ENCODE data around the gene KLRC3.
"Not testable (repeated sequence)": the region's sequence is repeated elsewhere in the genome, so short reads cannot be mapped to it uniquely, and the experiment has no call there.

The KLRC3 gene

DNA sequence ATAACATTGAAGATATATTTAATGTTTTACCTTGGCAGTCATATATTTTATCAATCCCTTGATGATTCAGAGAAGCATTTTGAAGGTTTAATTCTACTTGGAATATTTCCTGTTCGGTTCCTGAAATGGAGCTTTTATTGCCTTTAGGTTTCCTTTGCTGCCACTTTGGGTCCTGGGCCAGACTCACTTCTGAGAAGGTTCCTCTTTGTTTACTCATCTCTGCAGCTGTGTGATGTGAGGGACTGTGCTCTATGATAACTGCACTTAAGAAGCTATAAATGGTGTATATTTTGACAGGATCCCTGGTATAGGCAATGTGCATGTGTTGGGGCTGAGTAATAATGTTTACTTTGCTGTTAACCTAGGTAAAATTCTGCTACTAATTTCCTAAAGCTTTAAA, at the start of gene KLRC3:
KLRC3 (minus strand) TSS at position 262 of the 400 bp plus-strand sequence; CDS start at position 217, 45 bp downstream.
- not testable (repeated sequence) for DNase-seq (ENCODE audit: low read depth in 2 of 2)

- DNase-seq (ENCODE audit: low read depth in 2 of 2) = no peak
Measured at GRCh38 chr12:10469701-10470100, 49.3 kb upstream of the KLRC3 start.

- DNase-seq (ENCODE audit: low read depth in 2 of 2) = no peak
Measured at GRCh38 chr12:10466311-10466710, 45.9 kb upstream of the KLRC3 start.

- DNase-seq (ENCODE audit: low read depth in 2 of 2) = no peak
Measured at GRCh38 chr12:10457760-10458159, 37.4 kb upstream of the KLRC3 start.

DNA sequence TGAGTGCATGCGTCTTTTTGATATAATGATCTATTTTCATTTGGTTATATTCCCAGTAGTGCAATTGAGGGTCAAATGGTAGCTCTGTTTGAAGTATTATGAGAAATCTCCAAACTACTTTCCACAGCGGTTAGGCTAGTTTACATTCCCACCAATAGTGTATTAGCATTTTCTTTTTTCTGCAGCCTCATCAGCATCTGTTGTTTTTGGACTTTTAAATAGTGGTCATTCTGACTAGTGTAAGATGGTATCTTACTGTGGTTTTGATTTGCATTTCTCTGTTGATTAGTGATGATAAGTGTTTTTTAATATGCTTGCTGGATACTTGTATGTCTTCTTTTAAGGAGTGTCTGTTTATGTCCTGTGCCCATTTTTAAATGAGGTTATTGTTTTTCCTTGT, 36.5 kb upstream of the KLRC3 start:
- no peak for DNase-seq (ENCODE audit: low read depth in 2 of 2)

- no peak for DNase-seq (ENCODE audit: low read depth in 2 of 2)
Measured at GRCh38 chr12:10455766-10456165, 35.4 kb upstream of the KLRC3 start.

- no peak for DNase-seq (ENCODE audit: low read depth in 2 of 2)
Measured at GRCh38 chr12:10454531-10454930, 34.1 kb upstream of the KLRC3 start.

DNA sequence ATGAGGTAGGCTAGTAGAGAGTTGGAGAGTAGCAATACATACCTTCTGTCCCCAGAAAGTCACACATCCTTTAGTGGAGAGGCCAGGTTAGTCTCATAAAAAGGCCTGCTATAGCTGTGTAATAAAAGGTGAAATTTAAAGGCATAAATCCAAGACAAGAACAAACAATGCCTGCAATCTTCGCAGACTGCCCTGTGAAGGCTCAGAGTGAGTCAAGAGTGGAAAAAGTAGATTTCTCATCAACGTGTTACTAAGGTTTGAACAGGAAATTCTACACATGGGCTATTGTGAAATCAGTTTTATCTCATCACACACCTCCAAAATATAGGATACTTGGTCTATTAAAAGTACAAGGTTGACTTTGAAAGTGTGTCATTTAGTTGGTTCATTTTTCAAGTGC, 32.8 kb upstream of the KLRC3 start, which contains the start of gene KLRC1:
KLRC1 (minus strand) TSS at position 222 of the 400 bp plus-strand sequence. CDS start 2,221 bp downstream, outside the sequence.
- DNase-seq (ENCODE audit: low read depth in 2 of 2) = no peak

- DNase-seq (ENCODE audit: low read depth in 2 of 2) = no peak
Measured at GRCh38 chr12:10448236-10448635, 27.8 kb upstream of the KLRC3 start.

- DNase-seq (ENCODE audit: low read depth in 2 of 2) = not testable (repeated sequence)
Measured at GRCh38 chr12:10446052-10446451, 25.7 kb upstream of the KLRC3 start.

GRCh38 chr12:10441144-10441543, 20.7 kb upstream of the KLRC3 start:
- DNase-seq (ENCODE audit: low read depth in 2 of 2) = not testable (repeated sequence)

DNA sequence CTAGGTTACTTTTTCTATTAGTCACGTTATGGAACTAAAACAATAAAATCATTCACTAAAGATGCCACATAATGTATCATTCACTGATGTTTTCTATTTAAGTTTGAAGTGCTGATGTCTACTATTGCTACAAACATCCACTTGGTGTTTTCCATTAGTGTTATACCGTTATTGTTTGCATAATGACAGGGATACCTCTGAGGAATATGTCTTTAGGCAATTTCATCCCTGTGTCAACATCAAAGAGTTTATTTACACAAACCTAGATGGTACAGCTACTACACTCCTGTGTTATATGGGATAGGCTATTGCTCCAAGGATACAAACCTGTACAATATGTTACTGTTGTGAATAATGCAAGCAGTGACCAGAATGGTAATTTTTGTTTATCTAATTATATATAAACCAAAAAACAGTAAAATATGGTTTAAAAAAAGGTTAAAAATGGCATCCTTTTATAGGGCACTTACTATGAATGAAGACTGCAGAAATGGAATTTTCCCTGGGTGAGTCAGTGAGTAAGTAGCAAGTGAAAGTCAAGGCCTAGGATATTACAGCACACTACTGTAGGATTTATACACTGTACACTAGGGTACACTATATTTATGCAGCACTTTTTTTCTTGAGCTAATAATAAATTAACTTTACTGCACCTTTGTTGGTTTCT, 19.3 kb upstream of the KLRC3 start:
- DNase-seq (ENCODE audit: low read depth in 2 of 2) = not testable (repeated sequence)

- not testable (repeated sequence) for DNase-seq (ENCODE audit: low read depth in 2 of 2)
Measured at GRCh38 chr12:10437601-10438000, 17.2 kb upstream of the KLRC3 start.

DNA sequence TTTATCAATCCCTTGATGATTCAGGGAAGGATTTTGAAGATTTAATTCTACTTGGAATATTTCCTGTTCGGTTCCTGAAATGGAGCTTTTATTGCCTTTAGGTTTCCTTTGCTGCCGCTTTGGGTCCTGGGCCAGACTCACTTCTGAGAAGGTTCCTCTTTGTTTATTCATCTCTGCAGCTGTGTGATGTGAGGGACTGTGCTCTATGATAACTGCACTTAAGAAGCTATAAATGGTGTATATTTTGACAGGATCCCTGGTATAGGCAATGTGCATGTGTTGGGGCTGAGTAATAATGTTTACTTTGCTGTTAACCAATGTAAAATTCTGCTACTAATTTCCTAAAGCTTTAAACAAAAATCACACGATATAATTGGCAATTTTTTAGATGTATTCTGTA, 15.4 kb upstream of the KLRC3 start, which contains the start of gene KLRC2:
KLRC2 (minus strand) TSS at position 195 of the 400 bp plus-strand sequence; CDS start at position 171, 24 bp downstream.
- not testable (repeated sequence) for DNase-seq (ENCODE audit: low read depth in 2 of 2)

DNA sequence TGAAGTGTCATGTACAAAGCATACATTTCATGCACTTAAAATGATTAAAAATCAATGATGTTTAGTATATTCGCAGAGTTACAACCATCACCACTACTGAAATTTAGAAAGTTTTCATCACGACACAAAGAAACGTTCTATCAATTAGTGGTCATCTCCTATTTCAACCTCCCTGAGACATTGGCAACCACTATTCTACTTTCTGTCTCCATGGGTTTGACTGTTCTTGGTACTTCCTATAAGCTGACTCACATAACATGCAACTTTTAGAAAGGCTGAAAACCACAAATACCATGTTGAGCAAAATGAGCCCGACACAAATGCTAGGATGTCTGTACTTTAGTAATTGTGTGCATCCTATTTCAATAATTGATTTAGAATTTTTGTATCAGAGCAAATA, 10.2 kb upstream of the KLRC3 start:
- not testable (repeated sequence) for DNase-seq (ENCODE audit: low read depth in 2 of 2)

DNA sequence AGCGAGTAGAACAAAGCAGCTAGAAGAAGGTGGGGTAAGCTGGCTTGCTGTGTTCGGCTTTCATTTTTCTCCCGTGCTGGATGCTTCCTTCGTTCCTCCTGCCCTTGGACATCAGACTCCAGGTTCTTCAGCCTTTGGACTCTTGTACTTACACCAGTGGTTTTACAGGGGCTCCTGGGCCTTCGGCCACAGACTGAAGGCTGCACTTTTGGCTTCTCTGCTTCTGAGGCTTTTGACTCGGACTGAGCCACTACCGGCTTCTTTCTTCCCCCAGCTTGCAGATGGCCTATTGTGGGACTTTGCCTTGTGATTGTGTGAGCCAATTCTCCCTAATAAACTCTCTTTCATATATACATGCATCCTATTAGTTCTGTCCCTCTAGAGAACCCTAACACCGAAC, 5.5 kb upstream of the KLRC3 start:
- not testable (repeated sequence) for DNase-seq (ENCODE audit: low read depth in 2 of 2)

GRCh38 chr12:10424260-10424899, 4.0 kb upstream of the KLRC3 start:
- not testable (repeated sequence) for DNase-seq (ENCODE audit: low read depth in 2 of 2)

DNA sequence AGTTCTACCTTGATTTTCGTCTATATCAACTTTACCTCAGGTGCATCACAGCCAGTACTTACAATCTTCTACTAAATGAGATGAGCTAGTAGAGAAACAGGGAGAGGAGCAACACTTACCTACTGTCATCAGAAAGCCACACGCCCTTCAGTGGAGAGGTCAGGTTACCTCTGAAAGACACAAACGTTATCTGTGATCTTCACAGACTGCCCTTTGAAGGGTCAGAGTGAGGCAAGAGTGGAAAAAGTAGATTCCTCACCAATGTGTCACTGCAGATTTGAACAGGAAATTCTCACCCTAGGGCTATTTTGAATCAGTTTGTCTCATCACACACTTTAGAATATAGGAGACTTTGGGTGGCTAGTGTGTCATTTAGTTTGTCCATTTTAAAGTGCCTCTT, 1.8 kb upstream of the KLRC3 start:
- not testable (repeated sequence) for DNase-seq (ENCODE audit: low read depth in 2 of 2)

DNA sequence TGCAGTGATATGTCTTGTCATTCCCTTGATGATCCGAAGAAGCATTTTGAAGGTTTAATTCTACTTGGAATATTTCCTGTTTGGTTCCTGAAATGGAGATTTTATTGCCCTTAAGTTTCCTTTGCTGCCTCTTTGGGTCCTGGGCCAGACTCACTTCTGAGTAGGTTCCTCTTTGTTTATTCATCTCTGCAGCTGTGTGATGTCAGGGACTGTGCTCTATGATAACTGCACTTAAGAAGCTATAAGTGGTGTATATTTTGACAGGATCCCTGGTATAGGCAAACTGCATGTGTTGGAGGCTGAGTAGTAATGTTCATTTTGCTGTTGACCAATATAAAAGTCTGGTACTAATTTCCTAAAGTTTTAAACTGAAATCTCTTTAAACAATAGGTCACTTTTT, 11.0 kb downstream of the KLRC3 start, which contains the start of gene KLRC4:
KLRC4 (minus strand) TSS at position 366 of the 400 bp plus-strand sequence; CDS start at position 184, 182 bp downstream.
- DNase-seq (ENCODE audit: low read depth in 2 of 2) = no peak

GRCh38 chr12:10408842-10409241, 11.6 kb downstream of the KLRC3 start:
- DNase-seq (ENCODE audit: low read depth in 2 of 2) = no peak

DNA sequence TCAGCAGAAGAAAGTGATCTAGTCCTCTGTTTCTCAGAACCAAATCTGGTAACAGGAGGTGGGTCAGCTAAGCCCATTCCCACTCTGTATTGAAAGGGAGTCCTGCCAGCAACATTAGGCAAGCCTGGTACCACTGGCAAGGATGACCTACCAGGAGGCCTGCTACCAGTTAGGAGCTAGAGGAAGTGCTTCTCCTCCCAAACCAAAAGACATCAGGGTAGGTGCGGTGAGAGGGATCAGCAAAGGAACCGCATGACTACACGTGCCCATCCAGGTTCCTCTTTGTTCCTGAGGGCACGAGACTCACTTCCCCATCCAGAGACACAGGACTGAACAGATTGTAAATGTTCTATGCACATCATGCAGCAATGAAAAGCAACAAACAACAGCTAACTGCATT, 13.7 kb downstream of the KLRC3 start:
- DNase-seq (ENCODE audit: low read depth in 2 of 2) = no peak

DNA sequence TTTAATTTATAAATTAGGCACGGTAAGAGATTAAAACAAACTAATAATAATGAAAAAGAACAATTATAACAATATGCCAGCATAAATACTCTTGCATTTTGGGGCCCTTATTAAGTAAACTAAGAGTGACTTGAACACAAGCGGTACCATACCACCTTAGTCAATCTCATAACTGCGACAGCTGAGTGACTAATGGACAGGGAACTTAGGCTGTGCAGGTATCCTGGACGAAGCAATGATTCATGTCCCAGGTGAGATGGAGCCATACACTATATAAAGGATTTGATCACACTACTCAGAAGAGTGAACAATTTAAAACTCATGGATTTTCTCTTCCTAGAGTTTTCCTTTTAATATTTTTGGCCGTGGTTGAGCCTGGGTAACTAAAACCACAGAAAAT, 15.1 kb downstream of the KLRC3 start:
- DNase-seq (ENCODE audit: low read depth in 2 of 2) = no peak

GRCh38 chr12:10404798-10405197, 15.6 kb downstream of the KLRC3 start:
- no peak for DNase-seq (ENCODE audit: low read depth in 2 of 2)

All from stimulated activated CD4-positive, alpha-beta T cell treated with anti-CD3 and anti-CD28 coated beads, Interleukin-12 subunit alpha, Interleukin-12 subunit beta, amount 100 ng/mL, for 24 hours (primary cell).